Activated CD4-positive, alpha-beta T cell treated with anti-CD3 and anti-CD28 coated beads, Interleukin-2, Interleukin-6, amounts not matched to agents 100 ng/mL and 50 ng/mL, durations not matched to agents 16 hours and 8 hours (primary cell): ENCODE measurements around the gene FAM237A.
A peak's percentile ranks its signal among the peaks of the same experiment; 100 is the strongest.

ENCODE experiments used
- DNase-seq: peaks from one replicate; pipeline ENCODE4 v3.0.0-alpha.2; 2020

FAM237A gene

GRCh38 chr2:206642075-206643025, at the start of gene FAM237A:
Gene FAM237A (plus strand): TSS chr2:206642487. CDS start chr2:206644237, 1,750 bp downstream.
- peak; percentile 25 for DNase-seq

GRCh38 chr2:206597717-206598218, 44.5 kb upstream of the FAM237A start:
- DNase-seq, result no peak

GRCh38 chr2:206603243-206603642, 39.0 kb upstream of the FAM237A start:
- no peak for DNase-seq

- no peak for DNase-seq
Observed at GRCh38 chr2:206610451-206610850, 31.8 kb upstream of the FAM237A start.

GRCh38 chr2:206611191-206611590, 31.1 kb upstream of the FAM237A start:
- no peak for DNase-seq

GRCh38 chr2:206611736-206612135, 30.6 kb upstream of the FAM237A start:
- DNase-seq, result no peak

- DNase-seq, result no peak
Observed at GRCh38 chr2:206614811-206615210, 27.5 kb upstream of the FAM237A start.

- DNase-seq, result no peak
Observed at GRCh38 chr2:206615417-206616089, 26.7 kb upstream of the FAM237A start.

GRCh38 chr2:206616151-206616550, 26.1 kb upstream of the FAM237A start:
- DNase-seq, result no peak

- no peak for DNase-seq
Observed at GRCh38 chr2:206619011-206619410, 23.3 kb upstream of the FAM237A start.

- no peak for DNase-seq
Observed at GRCh38 chr2:206626108-206626507, 16.2 kb upstream of the FAM237A start.

- DNase-seq, result no peak
Observed at GRCh38 chr2:206627632-206628031, 14.7 kb upstream of the FAM237A start.

- DNase-seq, result no peak
Observed at GRCh38 chr2:206631340-206631739, 10.9 kb upstream of the FAM237A start.

- DNase-seq, result no peak
Observed at GRCh38 chr2:206635015-206635414, 7.3 kb upstream of the FAM237A start.

- no peak for DNase-seq
Observed at GRCh38 chr2:206639636-206640035, 2.7 kb upstream of the FAM237A start.

GRCh38 chr2:206641226-206641625, 1.1 kb upstream of the FAM237A start:
- DNase-seq, result no peak

GRCh38 chr2:206647985-206648384, 5.7 kb downstream of the FAM237A start:
- DNase-seq, result no peak

- DNase-seq, result peak; percentile 15
Observed at GRCh38 chr2:206657087-206657486, 14.8 kb downstream of the FAM237A start.

GRCh38 chr2:206665251-206665650, 23.0 kb downstream of the FAM237A start:
- no peak for DNase-seq

- DNase-seq, result no peak
Observed at GRCh38 chr2:206670531-206671319, 28.4 kb downstream of the FAM237A start.

GRCh38 chr2:206683546-206683945, 41.3 kb downstream of the FAM237A start:
- no peak for DNase-seq

GRCh38 chr2:206688453-206688852, 46.2 kb downstream of the FAM237A start:
- DNase-seq, result no peak

GRCh38 chr2:206688990-206689389, 46.7 kb downstream of the FAM237A start:
- no peak for DNase-seq
